Measurements from ENCODE around the gene PDE11A.
A peak's percentile ranks its signal among the peaks of the same experiment; 100 is the strongest.

The PDE11A gene

DNA sequence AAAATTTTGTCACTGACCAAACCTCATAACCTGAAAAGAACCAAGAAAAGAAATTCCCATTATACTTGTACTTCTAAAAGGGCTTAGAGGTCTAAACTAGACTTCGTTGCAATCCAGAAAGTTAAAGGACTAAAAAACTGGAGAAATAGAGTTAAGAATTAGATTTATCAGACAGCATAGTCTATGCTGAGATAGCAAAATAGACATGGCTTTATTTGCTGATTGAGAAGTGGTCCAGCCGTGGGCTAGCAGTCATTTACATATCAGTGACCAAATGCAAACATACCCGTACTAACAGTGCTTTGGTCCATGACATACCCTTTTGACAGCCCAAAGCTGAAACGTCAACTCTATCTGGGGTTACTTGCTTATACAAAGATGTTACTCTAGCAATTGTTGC lies 456.5 kb downstream of the PDE11A start:
- in situ Hi-C loops (cut with MboI; ENCODE audit: low pct_unique_long_range_greater_than_20kb, low sequenced_read_pairs, unreplicated experiment): loop anchor here (25.0 kb wide), 2 partner anchors 279 to 454 kb away; no protein-coding TSS in a partner anchor
- TF ChIP-seq, protein P1, sequence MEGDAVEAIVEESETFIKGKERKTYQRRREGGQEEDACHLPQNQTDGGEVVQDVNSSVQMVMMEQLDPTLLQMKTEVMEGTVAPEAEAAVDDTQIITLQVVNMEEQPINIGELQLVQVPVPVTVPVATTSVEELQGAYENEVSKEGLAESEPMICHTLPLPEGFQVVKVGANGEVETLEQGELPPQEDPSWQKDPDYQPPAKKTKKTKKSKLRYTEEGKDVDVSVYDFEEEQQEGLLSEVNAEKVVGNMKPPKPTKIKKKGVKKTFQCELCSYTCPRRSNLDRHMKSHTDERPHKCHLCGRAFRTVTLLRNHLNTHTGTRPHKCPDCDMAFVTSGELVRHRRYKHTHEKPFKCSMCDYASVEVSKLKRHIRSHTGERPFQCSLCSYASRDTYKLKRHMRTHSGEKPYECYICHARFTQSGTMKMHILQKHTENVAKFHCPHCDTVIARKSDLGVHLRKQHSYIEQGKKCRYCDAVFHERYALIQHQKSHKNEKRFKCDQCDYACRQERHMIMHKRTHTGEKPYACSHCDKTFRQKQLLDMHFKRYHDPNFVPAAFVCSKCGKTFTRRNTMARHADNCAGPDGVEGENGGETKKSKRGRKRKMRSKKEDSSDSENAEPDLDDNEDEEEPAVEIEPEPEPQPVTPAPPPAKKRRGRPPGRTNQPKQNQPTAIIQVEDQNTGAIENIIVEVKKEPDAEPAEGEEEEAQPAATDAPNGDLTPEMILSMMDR (IDR thresholded peaks at IDR 0.05; ENCODE audit: extremely low read depth, insufficient read depth, missing control alignments): no peak
- DNase-seq (ENCODE audit: low spot score): no peak

DNA sequence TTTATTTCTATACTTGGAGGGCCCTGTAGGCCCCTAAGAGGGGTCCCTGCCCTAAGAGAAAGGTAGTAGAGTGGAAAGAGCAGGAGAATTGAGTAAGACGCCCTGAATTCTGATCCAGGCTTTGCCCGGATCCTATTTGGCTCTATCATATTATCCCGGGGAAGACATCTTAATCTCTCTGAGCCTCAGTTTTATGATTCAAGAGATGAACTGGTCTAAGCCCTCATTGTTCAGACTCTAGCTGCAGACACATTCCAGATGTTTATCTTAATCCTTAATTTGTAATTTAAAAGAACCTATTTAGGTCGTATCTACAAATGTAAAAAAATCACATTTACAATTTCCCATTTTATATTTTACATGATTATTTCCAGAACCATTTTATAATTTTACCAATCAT lies 459.9 kb downstream of the PDE11A start:
- in situ Hi-C loops (cut with MboI; ENCODE audit: low pct_unique_long_range_greater_than_20kb, low sequenced_read_pairs, unreplicated experiment): loop anchor here (25.0 kb wide), 2 partner anchors 275 to 450 kb away; no protein-coding TSS in a partner anchor
- TF ChIP-seq, protein P1 (IDR thresholded peaks at IDR 0.05; ENCODE audit: extremely low read depth, insufficient read depth, missing control alignments): no peak
- no peak for DNase-seq (ENCODE audit: low spot score)

DNA sequence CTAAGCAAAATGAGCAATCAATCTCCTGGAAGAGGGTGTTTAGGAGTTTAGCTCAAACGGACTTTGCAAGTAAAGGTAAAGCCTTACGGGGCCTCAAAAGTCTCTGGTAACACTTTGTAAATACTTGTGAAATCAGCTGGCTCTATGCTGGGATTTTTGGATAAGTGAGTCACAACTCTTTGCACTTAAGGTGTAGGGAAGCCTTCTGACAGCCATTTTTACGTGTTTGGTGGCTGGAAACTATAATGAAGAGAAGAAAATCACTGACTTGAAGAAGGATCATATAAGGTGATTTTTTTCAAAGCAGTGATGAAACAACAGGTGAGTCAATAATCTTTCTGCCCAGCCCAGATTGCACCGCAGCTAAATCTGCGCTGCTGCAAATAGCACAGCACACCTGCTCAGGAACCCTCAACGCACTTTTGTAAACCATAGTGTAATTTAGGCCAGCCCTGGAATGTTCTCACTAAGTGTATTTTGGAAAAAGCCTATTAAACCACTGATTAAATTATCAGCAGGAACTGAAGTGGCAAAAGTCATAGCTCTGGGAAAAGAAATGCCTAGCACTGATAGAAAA lies 461.2 kb downstream of the PDE11A start:
- TF ChIP-seq, protein P1 (IDR thresholded peaks at IDR 0.05; ENCODE audit: extremely low read depth, insufficient read depth, missing control alignments): no peak
- in situ Hi-C loops (cut with MboI; ENCODE audit: low pct_unique_long_range_greater_than_20kb, low sequenced_read_pairs, unreplicated experiment): loop anchor here (25.0 kb wide), 2 partner anchors 274 to 449 kb away; no protein-coding TSS in a partner anchor
- DNase-seq (ENCODE audit: low spot score): no peak

DNA sequence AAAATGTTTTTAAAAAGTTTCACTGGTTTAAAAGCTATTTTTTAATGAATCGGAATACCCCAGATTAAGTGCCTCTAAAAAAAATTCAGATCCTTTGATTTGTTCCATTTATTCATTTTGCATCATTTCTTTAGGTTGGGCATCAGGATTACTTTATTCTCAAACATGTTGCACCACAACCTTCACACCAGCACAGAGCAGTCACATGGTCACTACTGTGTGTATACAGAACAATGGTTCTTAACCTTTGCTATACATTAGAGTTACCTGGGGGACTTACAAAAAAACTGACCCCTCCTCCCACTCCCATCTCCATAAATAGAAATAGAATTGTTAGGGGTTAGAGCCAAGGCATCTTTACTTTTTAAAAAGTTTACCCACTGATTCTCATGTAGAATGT lies 461.8 kb downstream of the PDE11A start:
- TF ChIP-seq, protein P1 (IDR thresholded peaks at IDR 0.05; ENCODE audit: extremely low read depth, insufficient read depth, missing control alignments): no peak
- in situ Hi-C loops (cut with MboI; ENCODE audit: low pct_unique_long_range_greater_than_20kb, low sequenced_read_pairs, unreplicated experiment): loop anchor here (25.0 kb wide), 2 partner anchors 274 to 449 kb away; no protein-coding TSS in a partner anchor
- DNase-seq (ENCODE audit: low spot score): no peak

DNA sequence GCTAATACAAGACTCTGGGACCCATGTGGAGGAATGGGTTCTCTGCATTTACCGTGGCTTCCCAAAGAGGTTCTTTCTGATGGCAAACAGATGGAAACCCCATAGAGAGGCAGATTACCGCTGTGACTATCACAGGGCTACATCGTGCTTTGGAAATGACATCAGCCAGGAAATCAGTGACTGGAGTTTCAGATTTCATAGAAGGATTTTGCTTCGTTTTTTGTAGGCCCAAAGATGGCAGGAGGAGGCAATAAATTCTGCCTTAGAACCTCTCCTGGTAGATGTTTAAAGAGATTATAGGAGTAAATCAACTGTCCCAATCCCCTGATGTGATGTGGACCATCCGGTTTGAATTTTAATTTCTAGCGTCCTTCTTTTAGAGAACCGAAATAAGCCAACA lies 465.9 kb downstream of the PDE11A start:
- in situ Hi-C loops (cut with MboI; ENCODE audit: low pct_unique_long_range_greater_than_20kb, low sequenced_read_pairs, unreplicated experiment): loop anchor here (25.0 kb wide), 2 partner anchors 269 to 444 kb away; no protein-coding TSS in a partner anchor
- TF ChIP-seq, protein P1 (IDR thresholded peaks at IDR 0.05; ENCODE audit: extremely low read depth, insufficient read depth, missing control alignments): no peak
- no peak for DNase-seq (ENCODE audit: low spot score)

DNA sequence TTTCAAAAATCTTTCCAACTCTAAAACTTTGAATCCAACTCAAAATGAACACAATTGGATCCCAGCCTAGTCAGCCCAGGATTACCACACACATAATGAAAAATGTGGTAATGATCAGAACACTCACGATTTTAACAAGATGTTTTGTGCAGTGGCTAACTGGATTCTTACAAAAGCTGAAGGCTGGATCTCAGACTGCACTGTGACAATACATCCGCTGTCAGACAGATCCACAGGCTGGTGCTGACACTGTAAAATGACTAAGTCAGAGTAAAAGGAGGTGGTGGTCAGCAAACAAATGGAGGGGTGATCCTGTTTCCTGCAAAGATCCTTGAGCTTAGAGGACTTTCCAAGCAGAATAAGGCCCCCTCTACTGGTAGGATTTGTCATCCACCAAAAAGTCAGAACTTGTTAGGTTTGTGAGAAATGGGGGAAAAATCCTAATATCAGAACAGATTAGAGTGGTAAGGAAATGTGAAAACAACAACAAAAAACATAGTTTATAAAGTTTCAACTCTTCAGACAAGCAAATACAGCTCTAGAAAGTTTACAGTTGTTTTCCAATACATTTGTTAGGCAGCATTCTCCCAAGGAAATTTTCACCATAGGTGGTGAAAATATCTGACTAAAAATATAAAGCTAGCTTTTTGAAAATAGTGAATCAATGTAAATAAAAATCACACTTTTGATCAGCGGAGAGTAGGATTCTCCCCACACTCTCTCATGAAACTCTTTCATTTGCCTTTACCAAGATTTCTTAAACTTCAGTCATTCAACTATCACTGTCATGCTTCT lies 468.1 kb downstream of the PDE11A start:
- in situ Hi-C loops (cut with MboI; ENCODE audit: low pct_unique_long_range_greater_than_20kb, low sequenced_read_pairs, unreplicated experiment): loop anchor here (25.0 kb wide), 2 partner anchors 267 to 442 kb away; no protein-coding TSS in a partner anchor
- DNase-seq (ENCODE audit: low spot score): peak; percentile 34
- TF ChIP-seq, protein P1 (IDR thresholded peaks at IDR 0.05; ENCODE audit: extremely low read depth, insufficient read depth, missing control alignments): peak; percentile 66

All from GM13977 (cell line).